ENCODE results near the gene XIRP2. TPM values are rescaled to one million over a fixed set of nuclear protein-coding genes. Genes with fewer than 3 reads are reported as not detected.

Gene XIRP2
- total RNA-seq, 1 donor from 2014 or later = 0.25 TPM

- Histone ChIP-seq H3K79me2 (ENCODE audit: insufficient read depth, low read length) (no peaks in the 10 kb centered on the region), H4K20me1 (ENCODE audit: insufficient read depth, low read length) (no peaks in the 10 kb centered on the region), H3K27ac (ENCODE audit: low read depth, low read length) (no peak overlapping the region), H3K9ac (ENCODE audit: low read length) (no peak overlapping the region), H3K4me3 (ENCODE audit: insufficient read depth, low read depth, low read length) (no peak overlapping the region), H2AFZ (ENCODE audit: low read depth, low read length) (no peak overlapping the region), H3K4me2 (ENCODE audit: low read length) (no peak overlapping the region), H3K4me1 (ENCODE audit: insufficient read depth, low read length) (no peaks in the 10 kb centered on the region), H3K36me3 (ENCODE audit: insufficient read depth, low read length) (no peaks in the 10 kb centered on the region), H3K27me3 (ENCODE audit: insufficient read depth, low read length) (no peaks in the 10 kb centered on the region), H3K9me3 (ENCODE audit: insufficient read depth, low read depth, low read length) (no peaks in the 10 kb centered on the region)
- FAIRE-seq = no peak
- TF ChIP-seq EZH2 (IDR thresholded peaks at IDR 0.05; ENCODE audit: insufficient read depth, low read length) (no peak), CTCF (IDR thresholded peaks at IDR 0.05; ENCODE audit: insufficient read depth, low read depth, low read length) (no peak)
- Mint-ChIP-seq H3K36me3 (ENCODE audit: low read depth, unreplicated experiment) (no peaks in the 10 kb centered on the region), H3K4me3 (ENCODE audit: unreplicated experiment) (no peak overlapping the region), H3K27ac (ENCODE audit: unreplicated experiment) (no peak overlapping the region), H3K4me1 (ENCODE audit: low read depth, unreplicated experiment) (peaks cover 7% of the 10 kb centered on the region), H3K27me3 (ENCODE audit: low read depth, unreplicated experiment) (no peaks in the 10 kb centered on the region), H3K9me3 (ENCODE audit: unreplicated experiment) (no peaks in the 10 kb centered on the region)
- no peak for DNase-seq (ENCODE audit: low read depth)
These were observed 160.5 kb downstream of the XIRP2 start for GRCh38 chr2:167048829-167049228.

GRCh38 chr2:167049659-167050058, 161.4 kb downstream of the XIRP2 start:
- no peaks in the 10 kb centered on the region for H3K36me3 ChIP-seq (ENCODE audit: insufficient read depth, low read length)
- no peak overlapping the region for H3K9ac ChIP-seq (ENCODE audit: low read length)
- H3K9me3 Mint-ChIP-seq (ENCODE audit: unreplicated experiment) = no peaks in the 10 kb centered on the region
- H3K27me3 ChIP-seq (ENCODE audit: insufficient read depth, low read length) = no peaks in the 10 kb centered on the region
- no peak overlapping the region for H3K27ac ChIP-seq (ENCODE audit: low read depth, low read length)
- TF ChIP-seq CTCF (IDR thresholded peaks at IDR 0.05; ENCODE audit: insufficient read depth, low read depth, low read length) = no peak
- no peak for TF ChIP-seq EZH2 (IDR thresholded peaks at IDR 0.05; ENCODE audit: insufficient read depth, low read length)
- no peak overlapping the region for H3K4me2 ChIP-seq (ENCODE audit: low read length)
- no peak overlapping the region for H3K4me3 ChIP-seq (ENCODE audit: insufficient read depth, low read depth, low read length)
- peaks cover 7% of the 10 kb centered on the region for H3K4me1 Mint-ChIP-seq (ENCODE audit: low read depth, unreplicated experiment)
- no peaks in the 10 kb centered on the region for H3K36me3 Mint-ChIP-seq (ENCODE audit: low read depth, unreplicated experiment)
- no peaks in the 10 kb centered on the region for H3K9me3 ChIP-seq (ENCODE audit: insufficient read depth, low read depth, low read length)
- H3K27ac Mint-ChIP-seq (ENCODE audit: unreplicated experiment) = no peak overlapping the region
- FAIRE-seq (no peak), DNase-seq (ENCODE audit: low read depth) (no peak)
- H4K20me1 ChIP-seq (ENCODE audit: insufficient read depth, low read length) = no peaks in the 10 kb centered on the region
- H3K4me1 ChIP-seq (ENCODE audit: insufficient read depth, low read length) = no peaks in the 10 kb centered on the region
- H3K79me2 ChIP-seq (ENCODE audit: insufficient read depth, low read length) = no peaks in the 10 kb centered on the region
- H2AFZ ChIP-seq (ENCODE audit: low read depth, low read length) = no peak overlapping the region
- no peak overlapping the region for H3K4me3 Mint-ChIP-seq (ENCODE audit: unreplicated experiment)
- H3K27me3 Mint-ChIP-seq (ENCODE audit: low read depth, unreplicated experiment) = no peaks in the 10 kb centered on the region

GRCh38 chr2:167052825-167053224, 164.5 kb downstream of the XIRP2 start:
- peaks cover 7% of the 10 kb centered on the region for H3K4me1 Mint-ChIP-seq (ENCODE audit: low read depth, unreplicated experiment)
- H3K27me3 ChIP-seq (ENCODE audit: insufficient read depth, low read length) = no peaks in the 10 kb centered on the region
- peak overlapping the region; percentile 83 for H3K27ac Mint-ChIP-seq (ENCODE audit: unreplicated experiment)
- H3K36me3 Mint-ChIP-seq (ENCODE audit: low read depth, unreplicated experiment) = no peaks in the 10 kb centered on the region
- H3K4me3 ChIP-seq (ENCODE audit: insufficient read depth, low read depth, low read length) = no peak overlapping the region
- no peaks in the 10 kb centered on the region for H3K9me3 Mint-ChIP-seq (ENCODE audit: unreplicated experiment)
- H3K9ac ChIP-seq (ENCODE audit: low read length) = no peak overlapping the region
- no peak overlapping the region for H3K27ac ChIP-seq (ENCODE audit: low read depth, low read length)
- H3K79me2 ChIP-seq (ENCODE audit: insufficient read depth, low read length) = no peaks in the 10 kb centered on the region
- H3K4me2 ChIP-seq (ENCODE audit: low read length) = no peak overlapping the region
- H3K4me3 Mint-ChIP-seq (ENCODE audit: unreplicated experiment) = no peak overlapping the region
- H3K9me3 ChIP-seq (ENCODE audit: insufficient read depth, low read depth, low read length) = no peaks in the 10 kb centered on the region
- H4K20me1 ChIP-seq (ENCODE audit: insufficient read depth, low read length) = no peaks in the 10 kb centered on the region
- no peak overlapping the region for H2AFZ ChIP-seq (ENCODE audit: low read depth, low read length)
- TF ChIP-seq EZH2 (IDR thresholded peaks at IDR 0.05; ENCODE audit: insufficient read depth, low read length) = no peak
- TF ChIP-seq CTCF (IDR thresholded peaks at IDR 0.05; ENCODE audit: insufficient read depth, low read depth, low read length) = no peak
- H3K27me3 Mint-ChIP-seq (ENCODE audit: low read depth, unreplicated experiment) = no peaks in the 10 kb centered on the region
- H3K4me1 ChIP-seq (ENCODE audit: insufficient read depth, low read length) = no peaks in the 10 kb centered on the region
- no peaks in the 10 kb centered on the region for H3K36me3 ChIP-seq (ENCODE audit: insufficient read depth, low read length)
- peak; percentile 74 for FAIRE-seq
- peak; percentile 59 for DNase-seq (ENCODE audit: low read depth)
